Muscle layer of duodenum (tissue), 2 donors: Measurements from ENCODE around the gene ASRGL1.

Experiments used
- H3K27ac ChIP-seq: one replicate; pipeline ENCODE4 v1.7.0; 2013; ENCODE audit warnings: mild to moderate bottlenecking, low read length
- H3K27me3 ChIP-seq: one replicate; pipeline ENCODE4 v1.7.0; 2013; ENCODE audit warnings: low read depth, mild to moderate bottlenecking, control low read depth, low read length
- H3K36me3 ChIP-seq, 2 donors: one replicate each; pipeline ENCODE4 v1.7.0; 2013; ENCODE audit warnings: low read length in 2 of 2, control low read depth in 1 of 2, mild to moderate bottlenecking in 1 of 2; ENCODE audit not compliant: insufficient read depth in 2 of 2, control insufficient read depth in 1 of 2
- H3K4me1 ChIP-seq, 2 donors: one replicate each; pipeline ENCODE4 v1.7.0; 2013; ENCODE audit warnings: low read length in 2 of 2, mild to moderate bottlenecking in 2 of 2, control low read depth in 1 of 2, moderate library complexity in 1 of 2; ENCODE audit not compliant: insufficient read depth in 2 of 2, control insufficient read depth in 1 of 2
- H3K4me3 ChIP-seq, 2 donors: one replicate each; pipeline ENCODE4 v1.7.0; 2013; ENCODE audit warnings: low read length in 2 of 2, low read depth in 1 of 2, mild to moderate bottlenecking in 1 of 2
- H3K9me3 ChIP-seq, 2 donors: one replicate each; pipeline ENCODE4 v1.7.0; 2013; ENCODE audit warnings: low read length in 2 of 2, control low read depth in 1 of 2, mild to moderate bottlenecking in 1 of 2; ENCODE audit not compliant: control insufficient read depth in 1 of 2
- donor health status: healthy.

Gene ASRGL1

DNA sequence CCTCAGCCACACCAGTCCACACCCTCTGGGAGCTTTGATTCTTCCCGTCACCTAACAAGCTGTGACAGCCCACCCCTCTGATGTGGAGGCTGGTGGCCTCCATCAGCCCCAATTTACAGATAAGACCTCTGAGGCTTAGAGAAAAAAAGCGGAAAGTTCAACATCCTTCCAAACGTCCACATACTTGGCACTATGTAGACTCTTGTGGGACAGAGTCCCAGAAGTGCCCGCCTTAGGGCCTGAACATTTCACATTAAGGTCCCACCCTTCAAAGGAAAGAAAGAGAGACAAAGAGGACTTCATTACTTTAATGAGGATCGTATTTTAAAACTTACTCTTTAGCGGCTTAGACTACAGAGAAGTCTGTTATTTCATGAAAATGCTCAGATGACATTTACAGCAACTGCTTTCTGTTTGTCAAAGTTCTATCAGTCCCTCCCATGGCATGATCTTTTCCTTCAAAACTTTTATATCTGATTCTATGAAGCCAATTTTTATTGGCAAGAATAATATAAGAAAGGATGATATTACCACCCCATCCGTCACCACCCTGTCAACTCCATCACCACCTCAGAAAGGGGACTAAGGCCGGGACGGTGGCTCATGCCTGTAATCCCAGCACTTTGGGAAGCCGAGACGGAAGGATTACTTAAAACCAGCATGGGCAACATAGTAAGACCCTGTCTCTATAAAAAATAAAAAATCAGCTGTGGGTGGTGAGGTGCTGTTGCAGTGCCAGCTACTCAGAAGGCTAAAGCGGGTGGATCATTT is 65.9 kb downstream of the ASRGL1 start:
- no peak overlapping the region for H3K4me3 ChIP-seq
- no peaks in the 10 kb centered on the region for H3K36me3 ChIP-seq
- no peak overlapping the region for H3K27ac ChIP-seq

DNA sequence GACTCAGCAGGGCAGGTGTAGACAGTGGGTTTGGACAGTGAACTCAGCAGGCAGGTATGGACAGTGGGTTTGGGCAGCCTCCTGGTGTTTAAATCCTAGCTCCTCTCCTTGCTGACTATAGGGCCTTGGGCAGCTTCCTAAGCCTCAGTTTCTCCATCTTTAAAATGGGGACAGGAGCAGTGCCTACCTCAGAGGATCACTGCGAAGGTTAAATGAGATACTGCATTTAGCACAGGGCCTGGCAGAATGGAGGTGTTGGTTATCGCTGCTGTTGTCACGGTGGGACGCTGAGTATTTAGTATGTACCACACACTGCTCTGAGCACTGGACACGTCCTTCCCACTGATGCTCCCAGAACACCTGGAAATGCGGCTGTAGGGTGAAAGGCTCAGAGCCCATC is 67.2 kb downstream of the ASRGL1 start:
- no peaks in the 10 kb centered on the region for H3K27me3 ChIP-seq
- no peaks in the 10 kb centered on the region for H3K36me3 ChIP-seq
- no peak overlapping the region for H3K27ac ChIP-seq
- no peak overlapping the region for H3K4me3 ChIP-seq
- peaks cover 30% of the 10 kb centered on the region in 2 donors for H3K4me1 ChIP-seq
- H3K9me3 ChIP-seq = no peaks in the 10 kb centered on the region

More for the DNA sequence above, 65.9 kb downstream of the ASRGL1 start:
- no peaks in the 10 kb centered on the region for H3K27me3 ChIP-seq
- H3K9me3 ChIP-seq = no peaks in the 10 kb centered on the region
- H3K4me1 ChIP-seq = peaks cover 34 to 43% of the 10 kb centered on the region in 2 donors

DNA sequence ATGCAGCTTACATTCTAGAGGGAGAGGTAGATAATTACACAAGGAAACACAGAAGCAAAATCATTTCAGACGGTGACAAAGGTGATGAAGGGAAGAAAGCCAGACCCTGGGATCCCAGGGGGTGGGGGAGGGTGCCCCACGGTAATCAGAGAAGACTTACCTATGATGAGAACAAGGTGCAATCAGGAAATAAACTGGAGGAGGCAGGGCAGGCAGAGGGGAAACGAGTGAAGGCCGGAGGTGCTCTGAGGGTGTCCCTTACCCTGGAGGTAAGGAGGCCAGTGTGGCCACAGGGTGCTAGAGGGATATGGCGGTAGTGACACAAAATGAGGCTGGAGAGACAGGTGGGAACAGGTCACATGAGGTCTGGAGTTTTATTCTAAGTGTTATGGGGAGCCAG is 67.7 kb downstream of the ASRGL1 start:
- Histone ChIP-seq H3K36me3 (no peaks in the 10 kb centered on the region), H3K27me3 (no peaks in the 10 kb centered on the region), H3K4me3 (no peak overlapping the region), H3K27ac (no peak overlapping the region), H3K9me3 (no peaks in the 10 kb centered on the region), H3K4me1 (peaks cover 25% of the 10 kb centered on the region in 2 donors)

GRCh38 chr11:62406034-62406433 is 68.8 kb downstream of the ASRGL1 start:
- no peak overlapping the region for H3K27ac ChIP-seq
- H3K4me1 ChIP-seq = peaks cover 15% of the 10 kb centered on the region in 2 donors
- H3K4me3 ChIP-seq = no peak overlapping the region
- no peaks in the 10 kb centered on the region for H3K27me3 ChIP-seq
- H3K9me3 ChIP-seq = no peaks in the 10 kb centered on the region
- no peaks in the 10 kb centered on the region for H3K36me3 ChIP-seq

GRCh38 chr11:62409831-62410230 is 72.6 kb downstream of the ASRGL1 start:
- Histone ChIP-seq H3K4me3 (no peak overlapping the region), H3K36me3 (no peaks in the 10 kb centered on the region), H3K9me3 (no peaks in the 10 kb centered on the region), H3K4me1 (no peaks in the 10 kb centered on the region), H3K27ac (no peak overlapping the region), H3K27me3 (no peaks in the 10 kb centered on the region)

GRCh38 chr11:62410972-62411371 is 73.7 kb downstream of the ASRGL1 start:
- no peaks in the 10 kb centered on the region for H3K9me3 ChIP-seq
- no peak overlapping the region for H3K27ac ChIP-seq
- H3K27me3 ChIP-seq = no peaks in the 10 kb centered on the region
- H3K4me3 ChIP-seq = no peak overlapping the region
- H3K4me1 ChIP-seq = no peaks in the 10 kb centered on the region
- no peaks in the 10 kb centered on the region for H3K36me3 ChIP-seq

GRCh38 chr11:62411524-62411923 is 74.3 kb downstream of the ASRGL1 start:
- no peaks in the 10 kb centered on the region for H3K9me3 ChIP-seq
- no peaks in the 10 kb centered on the region for H3K4me1 ChIP-seq
- no peak overlapping the region for H3K27ac ChIP-seq
- H3K36me3 ChIP-seq = no peaks in the 10 kb centered on the region
- no peaks in the 10 kb centered on the region for H3K27me3 ChIP-seq
- H3K4me3 ChIP-seq = no peak overlapping the region

DNA sequence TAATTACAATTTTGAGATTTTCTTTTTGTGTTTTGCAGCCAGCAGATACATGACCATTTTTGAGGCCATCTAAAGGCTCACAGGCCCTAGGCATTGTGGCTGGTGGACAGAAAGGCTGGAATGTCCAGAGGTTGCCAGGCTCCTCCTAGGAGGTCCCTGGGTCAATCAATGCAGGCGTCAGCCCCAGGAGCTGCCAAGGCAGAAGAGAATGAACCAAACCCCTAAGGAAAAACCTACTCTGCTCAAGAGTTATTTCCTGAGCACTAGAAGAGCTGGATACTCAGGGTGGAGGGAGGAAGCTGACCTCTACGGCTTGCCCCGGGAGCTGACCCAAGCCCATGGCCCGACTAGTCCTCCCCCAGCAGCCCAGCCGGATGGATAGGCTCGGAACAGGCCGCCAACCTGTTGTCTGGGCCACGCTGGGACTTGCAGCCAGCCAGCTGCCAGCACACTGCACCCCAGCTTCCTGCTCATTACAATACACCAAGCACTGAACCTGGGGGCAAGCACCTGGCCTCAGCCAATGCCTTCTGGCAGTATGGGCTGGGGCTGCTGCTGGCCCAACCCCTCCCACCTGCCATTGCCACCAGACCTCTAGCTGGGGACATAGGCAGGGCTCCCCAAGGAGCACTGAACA is 75.9 kb downstream of the ASRGL1 start:
- Histone ChIP-seq H3K9me3 (no peaks in the 10 kb centered on the region), H3K27ac (no peak overlapping the region), H3K27me3 (no peaks in the 10 kb centered on the region), H3K4me1 (peaks cover 0 to 4% of the 10 kb centered on the region in 2 donors), H3K4me3 (no peak overlapping the region), H3K36me3 (no peaks in the 10 kb centered on the region)

GRCh38 chr11:62416596-62416995 is 79.3 kb downstream of the ASRGL1 start:
- Histone ChIP-seq H3K36me3 (no peaks in the 10 kb centered on the region), H3K4me1 (peaks cover 4 to 25% of the 10 kb centered on the region in 2 donors), H3K27ac (no peak overlapping the region), H3K27me3 (no peaks in the 10 kb centered on the region), H3K4me3 (no peak overlapping the region), H3K9me3 (no peaks in the 10 kb centered on the region)

DNA sequence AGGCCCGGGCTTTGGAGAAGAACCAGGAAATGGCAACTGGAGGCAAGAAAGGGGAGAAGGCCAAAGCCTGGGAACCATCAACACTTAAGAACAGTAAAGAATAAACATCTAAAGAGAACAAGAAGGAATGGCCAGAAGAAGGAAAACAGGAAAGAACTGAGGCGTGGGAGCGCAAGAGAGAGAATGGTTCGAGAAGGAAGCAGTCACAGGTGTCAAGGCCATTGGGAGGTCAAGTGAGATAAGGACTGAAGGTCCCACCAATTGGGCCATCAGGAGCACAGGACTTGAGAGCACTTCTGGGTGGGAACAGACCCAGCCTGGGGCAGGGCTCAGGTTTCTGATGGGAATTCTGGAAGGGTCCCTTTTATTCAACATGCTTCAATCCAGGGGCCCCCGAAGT is 80.9 kb downstream of the ASRGL1 start:
- H3K27ac ChIP-seq = no peak overlapping the region

DNA sequence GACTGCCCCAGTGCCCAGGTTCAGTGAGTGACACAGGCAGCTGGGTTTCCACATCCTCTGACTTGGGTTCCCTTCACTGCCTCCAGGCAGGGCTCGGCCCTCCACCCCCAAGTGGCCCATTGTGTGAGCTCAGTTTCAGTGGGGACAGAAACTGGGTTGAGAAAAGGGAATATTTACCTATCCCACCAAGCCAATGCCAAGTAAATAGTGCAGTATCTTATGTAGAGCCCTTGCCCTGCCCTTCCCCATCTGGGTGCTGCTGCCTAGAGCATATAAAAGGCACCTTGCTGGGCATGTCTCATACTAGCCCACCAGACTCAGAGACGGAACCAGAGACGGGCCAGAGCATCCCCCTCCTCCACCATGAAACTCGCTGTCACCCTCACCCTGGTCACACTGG is 81.5 kb downstream of the ASRGL1 start, which contains the start of gene SCGB1A1:
SCGB1A1 (plus strand) TSS at position 301 of the 400 bp plus-strand sequence; CDS start at position 364, 63 bp downstream.
- Histone ChIP-seq H3K4me3 (no peak within 1 kb of the TSS), H3K4me1 (peaks cover 4 to 25% of the 10 kb centered on the region in 2 donors), H3K27me3 (no peaks in the 10 kb centered on the region), H3K27ac (no peak within 1 kb of the TSS), H3K9me3 (no peaks in the 10 kb centered on the region), H3K36me3 (no peaks in the 10 kb centered on the region)

More for the DNA sequence above, 80.9 kb downstream of the ASRGL1 start:
- Histone ChIP-seq H3K36me3 (no peaks in the 10 kb centered on the region), H3K4me3 (no peak overlapping the region), H3K27me3 (no peaks in the 10 kb centered on the region), H3K9me3 (no peaks in the 10 kb centered on the region), H3K4me1 (peaks cover 4 to 25% of the 10 kb centered on the region in 2 donors)
